CD4-positive, CD25-positive, alpha-beta regulatory T cell (primary cell): ENCODE measurements around the gene CYP2S1. TPM values are rescaled to one million over a fixed set of nuclear protein-coding genes. Genes with fewer than 3 reads are reported as not detected.

Experiments used
- ATAC-seq, 2 donors: fragments of 150-1000 bp; cut with Tn5 transposase; one replicate each; pipeline ENCODE4 v1.10.0; 2021; ENCODE audit warnings: low read depth in 2 of 2, moderate number of reproducible peaks in 2 of 2, moderate library complexity in 1 of 2
- DNase-seq, 3 donors: peaks; one replicate each; pipeline versions ENCODE4 v3.0.0 to v3.0.0-alpha.2; 2012 to 2022; ENCODE audit warnings: mixed read lengths in 1 of 3
- H3K27ac ChIP-seq: one replicate; pipeline ENCODE4 v1.7.0; 2013; ENCODE audit warnings: mild to moderate bottlenecking, low read length; ENCODE audit not compliant: insufficient read depth, poor library complexity, severe bottlenecking
- H3K27me3 ChIP-seq: one replicate; pipeline ENCODE4 v1.7.0; 2013; ENCODE audit warnings: low read length; ENCODE audit not compliant: control insufficient read depth, insufficient read depth
- H3K36me3 ChIP-seq: one replicate; pipeline ENCODE4 v1.7.0; 2013; ENCODE audit warnings: mild to moderate bottlenecking, low read length, moderate library complexity; ENCODE audit not compliant: control insufficient read depth, insufficient read depth
- H3K4me1 ChIP-seq: 2 replicates; pipeline ENCODE4 v1.7.0; 2013; ENCODE audit warnings: mild to moderate bottlenecking, low read length; ENCODE audit not compliant: insufficient read depth, control insufficient read depth, poor library complexity, severe bottlenecking
- H3K4me3 ChIP-seq: one replicate; pipeline ENCODE4 v1.7.0; 2013; ENCODE audit warnings: low read depth, mild to moderate bottlenecking, low read length, moderate library complexity
- H3K9me3 ChIP-seq, 2 experiments: 1 replicate in 1 of 2; 2 replicates in 1 of 2; pipeline ENCODE4 v1.7.0; 2013; ENCODE audit warnings: low read length in 2 of 2, mild to moderate bottlenecking in 1 of 2, moderate library complexity in 1 of 2; ENCODE audit not compliant: control insufficient read depth in 2 of 2
- H3K27ac Mint-ChIP-seq, 3 donors: one replicate each; pipeline ENCODE4 v1.8.0; 2020 to 2022; ENCODE audit warnings: mild to moderate bottlenecking in 3 of 3, mixed read lengths in 3 of 3, moderate library complexity in 2 of 3
- H3K27me3 Mint-ChIP-seq: one replicate; pipeline ENCODE4 v1.8.0; 2022; ENCODE audit warnings: mild to moderate bottlenecking, mixed read lengths
- H3K36me3 Mint-ChIP-seq: one replicate; pipeline ENCODE4 v1.8.0; 2020; ENCODE audit warnings: mixed read lengths
- H3K4me1 Mint-ChIP-seq, 4 donors: one replicate each; pipeline ENCODE4 v1.8.0; 2020 to 2022; ENCODE audit warnings: mixed read lengths in 4 of 4, mild to moderate bottlenecking in 1 of 4
- H3K4me3 Mint-ChIP-seq, 4 donors: one replicate each; pipeline ENCODE4 v1.8.0; 2020 to 2022; ENCODE audit warnings: mild to moderate bottlenecking in 4 of 4, mixed read lengths in 4 of 4, moderate library complexity in 3 of 4
- H3K9me3 Mint-ChIP-seq, 7 donors: one replicate each; pipeline ENCODE4 v1.8.0; 2020 to 2022; ENCODE audit warnings: mixed read lengths in 7 of 7, mild to moderate bottlenecking in 3 of 7, moderate library complexity in 2 of 7
- polyA plus RNA-seq, 4 donors: library from polyadenylated mRNA; unstranded; fragments of 300-500 nt; fragmentation: Illumina TruSeq; gene quantifications; one replicate each; pipeline ENCODE4 v1.2.3, GENCODE V29; 2021
- total RNA-seq: library from RNA; stranded (reverse); gene quantifications from one replicate; pipeline ENCODE4 v1.2.3, GENCODE V29; 2022

CYP2S1 gene
- total and polyA plus RNA-seq, 5 donors from 2014 or later = 0.28 TPM; not detected in 4

DNA sequence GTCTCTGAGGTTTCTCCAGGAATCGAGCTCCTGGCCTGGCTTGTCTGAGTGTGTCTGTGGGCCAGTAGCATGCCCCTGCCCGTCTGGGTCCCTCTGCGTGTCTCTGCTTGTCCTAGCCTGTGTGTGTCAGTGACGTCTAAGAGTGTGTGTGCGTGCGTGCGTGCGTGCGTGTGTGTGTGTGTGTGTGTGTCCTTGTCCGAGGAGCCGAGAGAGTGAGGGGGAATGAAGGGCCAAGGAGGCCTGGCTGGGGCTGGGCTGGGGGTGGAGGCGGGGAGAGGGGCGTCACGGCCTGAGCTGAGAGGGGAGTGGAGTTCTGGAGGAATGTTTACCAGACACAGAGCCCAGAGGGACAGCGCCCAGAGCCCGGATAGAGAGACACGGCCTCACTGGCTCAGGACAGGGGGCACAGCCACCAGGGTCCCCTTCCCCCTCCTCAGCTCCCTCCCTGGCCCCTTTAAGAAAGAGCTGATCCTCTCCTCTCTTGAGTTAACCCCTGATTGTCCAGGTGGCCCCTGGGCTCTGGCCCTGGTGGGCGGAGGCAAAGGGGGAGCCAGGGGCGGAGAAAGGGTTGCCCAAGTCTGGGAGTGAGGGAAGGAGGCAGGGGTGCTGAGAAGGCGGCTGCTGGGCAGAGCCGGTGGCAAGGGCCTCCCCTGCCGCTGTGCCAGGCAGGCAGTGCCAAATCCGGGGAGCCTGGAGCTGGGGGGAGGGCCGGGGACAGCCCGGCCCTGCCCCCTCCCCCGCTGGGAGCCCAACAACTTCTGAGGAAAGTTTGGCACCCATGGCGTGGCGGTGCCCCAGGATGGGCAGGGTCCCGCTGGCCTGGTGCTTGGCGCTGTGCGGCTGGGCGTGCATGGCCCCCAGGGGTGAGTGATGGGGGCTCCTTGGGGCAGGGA lies 25.8 kb downstream of the CYP2S1 start, which contains the start of gene AXL:
AXL (plus strand) TSS at position 609 of the 893 bp plus-strand sequence; CDS start at position 779, 170 bp downstream.
- ATAC-seq = no peak
- peaks cover 55% of the 10 kb centered on the region for H3K27me3 Mint-ChIP-seq

DNA sequence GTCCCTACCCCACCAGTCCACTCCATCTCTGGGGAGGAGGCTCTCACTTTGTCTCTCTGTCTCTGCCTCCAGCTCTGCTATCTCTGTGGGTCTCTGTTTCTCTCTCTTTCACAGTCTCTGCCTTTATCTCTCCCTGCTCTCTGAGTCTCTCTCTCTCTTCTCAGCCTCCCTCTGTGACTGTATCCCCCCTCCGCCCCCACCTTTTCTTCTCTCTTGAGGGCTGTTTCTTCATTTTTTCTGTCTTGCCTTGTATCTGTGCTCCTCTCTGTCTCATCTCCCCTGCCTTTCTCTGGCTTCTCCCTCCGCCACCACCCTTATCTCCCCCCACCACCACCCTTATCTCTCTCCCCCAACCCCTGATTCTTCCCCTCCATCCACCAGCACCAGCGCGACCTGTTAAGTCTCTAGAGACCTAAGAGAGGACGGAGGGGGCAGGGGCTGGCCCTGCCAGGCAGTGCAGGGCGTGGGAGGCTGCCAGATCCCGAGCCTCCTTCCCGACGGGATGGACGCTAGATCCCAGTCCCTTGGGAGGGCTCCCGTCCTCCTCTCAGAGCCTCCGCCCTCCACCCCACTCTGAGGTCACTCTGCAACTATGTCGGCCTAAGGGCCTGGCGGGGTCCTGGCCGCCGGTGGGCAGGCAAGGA lies 27.0 kb downstream of the CYP2S1 start:
- no peak overlapping the region for H3K27ac ChIP-seq
- no peak overlapping the region for H3K4me3 ChIP-seq
- peaks cover 2% of the 10 kb centered on the region for H3K27me3 ChIP-seq
- H3K4me1 ChIP-seq = no peaks in the 10 kb centered on the region
- no peaks in the 10 kb centered on the region for H3K36me3 ChIP-seq
- no peak for DNase-seq
- H3K9me3 Mint-ChIP-seq = peaks cover 0 to 3% (median 0%) of the 10 kb centered on the region in 7 donors
- peaks cover 54% of the 10 kb centered on the region for H3K27me3 Mint-ChIP-seq
- no peaks in the 10 kb centered on the region for H3K36me3 Mint-ChIP-seq
- peak overlapping the region in 1 of 3 donors; percentile 65 for H3K27ac Mint-ChIP-seq
- no peaks in the 10 kb centered on the region for H3K9me3 ChIP-seq
- no peak for ATAC-seq
- H3K4me1 Mint-ChIP-seq = peaks cover 0 to 2% (median 0%) of the 10 kb centered on the region in 4 donors
- no peak overlapping the region for H3K4me3 Mint-ChIP-seq

More for the DNA sequence above, 25.8 kb downstream of the CYP2S1 start, which contains the start of gene AXL:
- no peaks in the 10 kb centered on the region for H3K27me3 ChIP-seq
- peaks cover 0 to 3% (median 0%) of the 10 kb centered on the region in 7 donors for H3K9me3 Mint-ChIP-seq
- no peak within 1 kb of the TSS for H3K4me3 ChIP-seq
- no peaks in the 10 kb centered on the region for H3K36me3 ChIP-seq
- H3K9me3 ChIP-seq = no peaks in the 10 kb centered on the region
- no peaks in the 10 kb centered on the region for H3K36me3 Mint-ChIP-seq
- H3K27ac Mint-ChIP-seq = peak within 1 kb of the TSS in 2 of 3 donors; percentile 46 to 65
- no peaks in the 10 kb centered on the region for H3K4me1 ChIP-seq
- peaks cover 0 to 2% (median 0%) of the 10 kb centered on the region in 4 donors for H3K4me1 Mint-ChIP-seq
- no peak for DNase-seq
- H3K4me3 Mint-ChIP-seq = peak within 1 kb of the TSS in 2 of 4 donors; percentile 43 to 52
- H3K27ac ChIP-seq = no peak within 1 kb of the TSS

DNA sequence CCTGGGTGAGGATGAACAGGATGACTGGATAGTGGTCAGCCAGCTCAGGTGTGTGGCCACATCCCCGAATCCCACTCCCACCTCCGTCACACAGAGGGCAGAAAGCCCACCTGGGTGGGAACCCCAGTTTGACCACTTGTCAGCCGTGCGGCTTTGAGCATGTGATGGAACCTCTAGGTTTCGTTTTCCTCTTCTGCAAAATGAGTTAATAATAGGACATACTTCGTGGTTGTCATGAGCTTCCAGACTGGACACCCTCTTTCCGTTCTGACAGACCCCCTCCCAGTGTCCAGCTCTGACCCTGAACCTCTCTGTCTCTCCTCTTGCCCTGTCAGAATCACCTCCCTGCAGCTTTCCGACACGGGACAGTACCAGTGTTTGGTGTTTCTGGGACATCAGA lies 27.8 kb downstream of the CYP2S1 start:
- no peak for ATAC-seq
- no peak for DNase-seq
- H3K27ac ChIP-seq = no peak overlapping the region
- Mint-ChIP-seq H3K4me3 (no peak overlapping the region), H3K9me3 (peaks cover 0 to 3% (median 0%) of the 10 kb centered on the region in 7 donors), H3K27ac (no peak overlapping the region), H3K27me3 (peaks cover 58% of the 10 kb centered on the region), H3K4me1 (peaks cover 0 to 8% (median 5%) of the 10 kb centered on the region in 4 donors), H3K36me3 (no peaks in the 10 kb centered on the region)
- H3K9me3 ChIP-seq = no peaks in the 10 kb centered on the region
- peaks cover 5% of the 10 kb centered on the region for H3K27me3 ChIP-seq
- H3K36me3 ChIP-seq = no peaks in the 10 kb centered on the region
- peaks cover 4% of the 10 kb centered on the region for H3K4me1 ChIP-seq
- H3K4me3 ChIP-seq = no peak overlapping the region

DNA sequence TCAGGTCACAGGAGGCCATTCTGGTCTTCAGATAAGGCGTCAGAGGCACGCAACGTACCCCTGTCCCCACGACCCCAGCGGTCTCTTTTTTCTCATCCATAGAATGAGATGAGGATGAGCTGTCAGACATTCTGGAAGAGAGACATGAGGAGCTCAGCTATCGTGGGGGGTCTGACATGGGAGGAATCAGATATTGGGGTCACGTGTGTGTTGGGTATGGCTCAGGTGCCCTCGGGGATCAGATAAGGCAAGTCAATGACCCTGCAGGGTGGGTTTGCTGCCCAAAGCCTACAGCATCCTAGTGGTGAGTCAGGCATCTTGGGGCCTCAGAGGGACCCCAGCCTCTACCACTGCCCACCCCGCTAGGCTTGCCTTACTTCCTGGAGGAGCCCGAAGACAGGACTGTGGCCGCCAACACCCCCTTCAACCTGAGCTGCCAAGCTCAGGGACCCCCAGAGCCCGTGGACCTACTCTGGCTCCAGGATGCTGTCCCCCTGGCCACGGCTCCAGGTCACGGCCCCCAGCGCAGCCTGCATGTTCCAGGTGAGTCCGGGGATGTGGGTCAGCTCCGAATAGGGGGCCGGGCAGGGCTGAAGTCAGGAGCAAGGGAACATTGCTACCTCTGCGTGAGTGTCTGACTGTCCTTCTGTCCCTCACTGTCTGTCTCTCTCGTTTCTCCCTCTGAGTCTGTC lies 28.6 kb downstream of the CYP2S1 start:
- Mint-ChIP-seq H3K4me1 (peaks cover 0 to 12% (median 6%) of the 10 kb centered on the region in 4 donors), H3K4me3 (no peak overlapping the region), H3K27me3 (peaks cover 60% of the 10 kb centered on the region), H3K9me3 (peaks cover 0 to 5% (median 0%) of the 10 kb centered on the region in 7 donors), H3K36me3 (no peaks in the 10 kb centered on the region), H3K27ac (no peak overlapping the region)
- Histone ChIP-seq H3K27ac (no peak overlapping the region), H3K4me1 (peaks cover 13% of the 10 kb centered on the region), H3K4me3 (no peak overlapping the region), H3K36me3 (no peaks in the 10 kb centered on the region), H3K9me3 (no peaks in the 10 kb centered on the region), H3K27me3 (peaks cover 7% of the 10 kb centered on the region)
- no peak for ATAC-seq
- DNase-seq = no peak

DNA sequence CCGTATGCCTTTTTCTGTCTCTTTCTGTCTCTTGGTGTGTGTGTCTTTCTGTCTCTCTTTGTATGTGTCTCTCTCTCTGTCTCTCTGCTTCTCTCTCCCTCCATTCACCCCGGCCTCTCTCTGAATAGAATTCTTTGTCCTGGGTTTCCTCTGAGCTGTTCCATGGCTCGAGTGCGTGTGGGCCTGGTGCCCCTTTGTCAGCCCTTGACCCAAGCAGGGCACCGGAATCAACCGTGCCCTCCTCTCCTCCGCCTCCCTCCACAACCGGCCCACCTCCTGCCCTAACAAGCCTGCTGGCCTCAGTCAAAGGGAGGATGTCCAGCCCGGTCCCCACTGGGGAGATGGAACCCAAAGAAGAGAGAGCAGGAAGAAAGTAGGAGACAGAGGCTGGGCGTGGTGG lies 29.2 kb downstream of the CYP2S1 start:
- Histone ChIP-seq H3K4me1 (peaks cover 18% of the 10 kb centered on the region), H3K27ac (no peak overlapping the region), H3K36me3 (no peaks in the 10 kb centered on the region), H3K4me3 (no peak overlapping the region), H3K9me3 (no peaks in the 10 kb centered on the region), H3K27me3 (peaks cover 11% of the 10 kb centered on the region)
- Mint-ChIP-seq H3K36me3 (no peaks in the 10 kb centered on the region), H3K27ac (no peak overlapping the region), H3K4me1 (peaks cover 4 to 17% (median 10%) of the 10 kb centered on the region in 4 donors), H3K9me3 (peaks cover 0 to 5% (median 0%) of the 10 kb centered on the region in 7 donors), H3K27me3 (peaks cover 59% of the 10 kb centered on the region), H3K4me3 (no peak overlapping the region)
- ATAC-seq (no peak), DNase-seq (no peak)

DNA sequence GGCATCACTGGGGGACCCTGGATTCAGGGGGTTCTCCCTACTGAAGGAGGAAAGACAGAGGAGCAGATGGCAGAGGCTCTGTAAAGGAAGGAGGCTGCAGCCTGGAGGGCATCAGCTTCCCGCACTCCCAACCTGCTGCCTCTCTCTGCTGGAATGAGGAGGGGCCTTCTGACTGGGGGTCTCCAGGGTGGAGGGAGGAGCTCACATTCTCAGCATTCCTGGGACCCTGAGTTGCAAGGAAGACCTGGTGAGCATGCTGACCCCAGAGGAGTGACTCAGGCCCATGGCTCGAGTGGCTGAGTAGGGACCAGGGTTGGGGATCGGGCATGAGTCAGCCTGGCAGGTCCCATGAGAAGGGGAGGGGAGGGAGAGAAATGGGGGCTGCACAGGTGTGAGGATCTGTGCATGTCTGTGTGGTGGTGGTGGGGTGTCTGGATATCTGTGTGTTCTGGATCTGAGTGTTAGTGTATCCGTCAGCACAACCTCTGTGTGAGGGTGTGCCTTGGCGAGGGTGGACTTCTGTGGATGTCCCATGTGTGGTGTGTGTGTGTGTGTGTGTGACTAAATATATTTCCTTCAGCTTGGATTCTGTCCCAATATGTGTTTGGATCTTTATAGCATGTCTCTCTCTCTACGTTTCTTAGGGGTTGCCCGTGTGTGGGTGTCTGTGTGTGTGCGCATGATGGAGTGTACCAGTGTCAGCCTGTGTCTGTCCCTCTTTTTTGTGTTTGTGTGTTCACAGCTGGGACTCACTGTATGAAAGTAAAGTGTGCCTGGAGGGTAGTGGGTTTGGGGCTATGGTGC lies 30.6 kb downstream of the CYP2S1 start:
- H3K4me1 ChIP-seq = peaks cover 19% of the 10 kb centered on the region
- no peak overlapping the region for H3K27ac ChIP-seq
- peaks cover 0 to 5% (median 0%) of the 10 kb centered on the region in 7 donors for H3K9me3 Mint-ChIP-seq
- peaks cover 48% of the 10 kb centered on the region for H3K27me3 Mint-ChIP-seq
- H3K36me3 ChIP-seq = no peaks in the 10 kb centered on the region
- H3K36me3 Mint-ChIP-seq = no peaks in the 10 kb centered on the region
- H3K9me3 ChIP-seq = no peaks in the 10 kb centered on the region
- peaks cover 14% of the 10 kb centered on the region for H3K27me3 ChIP-seq
- no peak overlapping the region for H3K4me3 ChIP-seq
- no peak overlapping the region for H3K27ac Mint-ChIP-seq
- H3K4me3 Mint-ChIP-seq = peak overlapping the region in 1 of 4 donors; percentile 35
- DNase-seq (no peak), ATAC-seq (no peak)
- H3K4me1 Mint-ChIP-seq = peaks cover 4 to 15% (median 10%) of the 10 kb centered on the region in 4 donors

DNA sequence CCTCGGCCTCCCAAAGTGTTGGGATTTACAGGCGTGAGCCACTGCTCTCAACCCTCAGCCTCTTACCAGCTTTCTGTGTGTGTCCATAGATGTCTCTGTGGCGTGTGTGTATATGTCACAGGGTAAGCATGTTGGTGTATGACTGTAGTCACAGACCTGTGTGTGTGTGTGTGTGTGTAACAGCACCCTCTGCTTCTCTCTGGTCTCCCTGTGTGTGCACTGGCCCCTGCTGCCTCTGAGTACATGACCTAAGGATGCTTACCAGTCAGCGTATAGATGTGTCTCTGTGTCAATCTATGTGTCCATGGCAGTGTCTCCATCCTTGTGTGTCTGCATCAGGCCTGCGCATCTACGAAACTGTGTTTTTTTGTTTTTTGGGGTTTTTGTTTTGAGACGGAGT lies 31.6 kb downstream of the CYP2S1 start:
- Mint-ChIP-seq H3K9me3 (peaks cover 0 to 5% (median 0%) of the 10 kb centered on the region in 7 donors), H3K27me3 (peaks cover 39% of the 10 kb centered on the region), H3K4me1 (peaks cover 4 to 15% (median 10%) of the 10 kb centered on the region in 4 donors), H3K4me3 (no peak overlapping the region), H3K27ac (peak overlapping the region in 1 of 3 donors; percentile 16), H3K36me3 (no peaks in the 10 kb centered on the region)
- Histone ChIP-seq H3K4me1 (peaks cover 19% of the 10 kb centered on the region), H3K36me3 (no peaks in the 10 kb centered on the region), H3K9me3 (no peaks in the 10 kb centered on the region), H3K27me3 (peaks cover 14% of the 10 kb centered on the region), H3K4me3 (no peak overlapping the region), H3K27ac (no peak overlapping the region)
- no peak for DNase-seq
- ATAC-seq = no peak
